ENCODE data around the gene THRB.

The THRB gene

DNA sequence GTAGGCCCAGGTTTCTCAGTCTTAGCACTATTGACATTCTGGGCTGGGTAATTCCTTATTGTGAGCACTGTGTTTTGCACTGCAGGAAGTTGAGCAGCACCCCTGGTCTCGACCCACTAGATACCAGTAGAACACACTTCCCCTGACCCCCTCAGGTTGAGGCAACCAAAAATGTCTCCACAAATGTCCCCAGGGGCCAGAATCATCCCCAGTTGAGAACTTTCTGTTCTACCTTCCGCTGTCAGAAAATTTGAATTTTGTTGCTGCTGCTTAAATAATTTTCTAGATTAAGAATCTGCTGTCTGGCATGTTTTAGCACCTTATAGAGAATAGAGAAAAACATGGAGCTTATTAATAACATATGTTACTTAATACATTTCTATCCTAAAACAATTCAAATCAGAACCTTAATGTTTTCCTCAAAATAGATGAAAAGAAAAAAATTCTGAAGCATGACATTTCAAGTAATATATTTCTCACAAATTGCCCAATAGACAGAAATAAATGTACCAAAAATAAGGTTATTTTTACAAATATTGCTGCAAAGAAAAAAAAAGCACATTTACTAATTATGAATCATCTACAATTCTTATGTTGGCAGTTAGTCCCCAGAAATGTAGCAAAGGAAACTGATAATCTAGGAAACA is 13.2 kb upstream of the THRB start:
- H3K27ac ChIP-seq = no peak overlapping the region

DNA sequence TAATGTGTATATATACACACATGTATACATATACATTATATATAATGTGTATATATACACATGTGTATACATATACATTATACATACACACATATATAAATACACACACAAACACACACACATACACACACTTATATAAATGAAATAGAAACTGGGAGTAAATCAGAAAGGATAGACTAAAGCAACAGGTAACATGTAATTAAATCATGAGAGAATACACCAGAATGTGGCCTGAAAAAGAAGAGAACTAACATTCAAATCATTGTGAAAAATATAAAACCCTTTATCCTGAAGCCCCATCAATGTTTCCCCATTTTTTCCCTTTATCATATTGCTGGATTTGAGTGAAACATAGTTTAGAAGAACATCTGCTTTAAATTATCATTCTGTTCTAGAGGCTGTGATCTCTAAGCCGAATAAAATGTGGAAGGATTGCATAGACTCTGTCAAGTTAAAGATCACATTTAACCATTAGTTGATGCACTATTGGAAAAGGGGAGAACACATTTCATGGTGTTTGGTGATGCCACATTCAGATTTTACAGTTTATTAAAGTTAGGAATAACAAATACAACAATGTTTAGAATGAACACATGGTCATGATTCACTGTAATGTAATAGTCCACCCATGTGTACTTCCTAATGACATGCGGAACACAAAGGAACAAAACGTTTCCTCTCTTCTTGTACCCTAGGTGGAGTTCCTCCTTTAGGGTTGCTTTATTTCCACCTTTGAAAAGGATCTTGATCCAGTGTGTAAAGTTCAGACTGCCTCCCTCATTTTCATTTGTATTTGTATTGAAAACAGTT is 12.5 kb upstream of the THRB start:
- Histone ChIP-seq H3K9ac (ENCODE audit: insufficient read length) (no peak overlapping the region), H3K36me3 (ENCODE audit: insufficient read depth, low read length) (no peaks in the 10 kb centered on the region), H3K27ac (no peak overlapping the region), H3K9me3 (ENCODE audit: low read depth, low read length) (no peaks in the 10 kb centered on the region), H3K4me3 (no peak overlapping the region)
- DNase-seq (ENCODE audit: low read depth, low spot score) = no peak
- no peak for TF ChIP-seq POLR2AphosphoS5 (IDR thresholded peaks at IDR 0.05; ENCODE audit: borderline replicate concordance, low read depth, low read length)
- TF ChIP-seq EZH2 (IDR thresholded peaks at IDR 0.05) = no peak
- TF ChIP-seq FOXP2 (optimal IDR thresholded peaks at IDR 0.05; ENCODE audit: control extremely low read depth, extremely low read length, insufficient read depth) = no peak

More for the DNA sequence above, 13.2 kb upstream of the THRB start:
- H3K36me3 ChIP-seq (ENCODE audit: insufficient read depth, low read length) = no peaks in the 10 kb centered on the region
- no peak for DNase-seq (ENCODE audit: low read depth, low spot score)
- TF ChIP-seq POLR2AphosphoS5 (IDR thresholded peaks at IDR 0.05; ENCODE audit: borderline replicate concordance, low read depth, low read length) = no peak
- no peak for TF ChIP-seq FOXP2 (optimal IDR thresholded peaks at IDR 0.05; ENCODE audit: control extremely low read depth, extremely low read length, insufficient read depth)
- no peak for TF ChIP-seq EZH2 (IDR thresholded peaks at IDR 0.05)
- no peak overlapping the region for H3K9ac ChIP-seq (ENCODE audit: insufficient read length)
- H3K9me3 ChIP-seq (ENCODE audit: low read depth, low read length) = no peaks in the 10 kb centered on the region
- H3K4me3 ChIP-seq = no peak overlapping the region

DNA sequence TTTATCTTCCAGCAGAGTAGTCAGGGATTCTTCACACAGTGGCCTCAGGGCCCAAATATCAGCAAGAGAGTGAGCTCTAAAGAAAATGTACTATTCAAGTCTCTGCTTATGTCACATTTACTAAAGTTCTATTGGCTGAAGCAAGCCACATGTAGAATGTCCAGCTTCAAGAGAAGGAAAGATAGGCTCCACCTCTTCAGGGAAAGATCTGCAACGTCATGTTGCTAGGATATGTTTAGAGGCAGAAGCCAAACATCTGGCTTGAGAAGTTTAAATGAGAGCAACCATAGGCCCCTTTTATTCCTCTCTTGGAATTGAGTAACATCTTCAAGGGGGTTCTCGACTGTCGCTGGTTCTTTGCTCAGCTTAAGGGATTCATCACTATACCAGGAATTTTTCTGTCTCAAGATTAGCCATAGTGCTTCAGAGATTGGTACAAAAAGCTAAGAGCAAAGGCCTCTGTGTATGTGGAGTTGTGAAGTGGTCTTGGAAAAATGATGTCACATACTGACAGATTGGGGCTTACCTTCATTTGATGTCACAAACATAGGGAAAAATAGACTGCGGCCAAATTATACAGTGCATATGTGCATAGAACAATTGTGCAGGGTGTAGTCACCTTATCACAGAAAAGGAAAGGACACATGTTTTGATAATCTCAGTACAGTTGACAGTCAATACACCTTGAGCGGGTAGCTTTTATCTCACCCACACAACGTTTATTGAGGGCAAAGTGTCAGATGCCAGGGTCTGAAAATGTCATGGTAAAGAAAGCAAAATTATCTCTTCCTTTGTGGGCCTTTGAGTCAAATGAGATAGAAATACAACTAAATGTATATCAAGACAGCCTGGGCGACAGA is 11.3 kb upstream of the THRB start:
- TF ChIP-seq EZH2 (IDR thresholded peaks at IDR 0.05) (no peak), POLR2AphosphoS5 (IDR thresholded peaks at IDR 0.05; ENCODE audit: borderline replicate concordance, low read depth, low read length) (no peak), FOXP2 (optimal IDR thresholded peaks at IDR 0.05; ENCODE audit: control extremely low read depth, extremely low read length, insufficient read depth) (no peak)
- Histone ChIP-seq H3K9ac (ENCODE audit: insufficient read length) (no peak overlapping the region), H3K4me3 (no peak overlapping the region)

DNA sequence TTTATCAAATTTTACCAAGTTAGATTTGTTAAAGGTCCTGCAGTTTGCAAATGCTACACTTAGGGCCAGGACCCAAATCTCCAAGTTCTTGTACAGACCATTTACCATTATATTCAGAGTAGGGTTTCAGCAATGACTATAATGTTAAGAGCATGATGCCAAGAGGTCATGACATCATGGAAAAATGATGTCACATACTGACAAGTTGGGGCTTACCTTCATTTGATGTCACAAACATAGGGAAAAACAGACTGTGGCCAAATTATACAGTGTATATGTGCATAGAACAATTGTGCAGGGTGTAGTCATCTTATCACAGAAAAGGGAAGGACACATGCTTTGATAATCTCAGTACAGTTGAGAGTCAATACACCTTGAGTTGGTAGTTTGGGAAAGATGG is 10.1 kb upstream of the THRB start:
- no peaks in the 10 kb centered on the region for H3K9me3 ChIP-seq (ENCODE audit: low read depth, low read length)
- no peak for DNase-seq (ENCODE audit: low read depth, low spot score)
- no peak overlapping the region for H3K27ac ChIP-seq
- H3K4me3 ChIP-seq = no peak overlapping the region
- no peaks in the 10 kb centered on the region for H3K36me3 ChIP-seq (ENCODE audit: insufficient read depth, low read length)
- TF ChIP-seq POLR2AphosphoS5 (IDR thresholded peaks at IDR 0.05; ENCODE audit: borderline replicate concordance, low read depth, low read length) (no peak), FOXP2 (optimal IDR thresholded peaks at IDR 0.05; ENCODE audit: control extremely low read depth, extremely low read length, insufficient read depth) (no peak), EZH2 (IDR thresholded peaks at IDR 0.05) (no peak)
- no peak overlapping the region for H3K9ac ChIP-seq (ENCODE audit: insufficient read length)

More for the DNA sequence above, 11.3 kb upstream of the THRB start:
- Histone ChIP-seq H3K27ac (no peak overlapping the region), H3K36me3 (ENCODE audit: insufficient read depth, low read length) (no peaks in the 10 kb centered on the region), H3K9me3 (ENCODE audit: low read depth, low read length) (no peaks in the 10 kb centered on the region)
- no peak for DNase-seq (ENCODE audit: low read depth, low spot score)

DNA sequence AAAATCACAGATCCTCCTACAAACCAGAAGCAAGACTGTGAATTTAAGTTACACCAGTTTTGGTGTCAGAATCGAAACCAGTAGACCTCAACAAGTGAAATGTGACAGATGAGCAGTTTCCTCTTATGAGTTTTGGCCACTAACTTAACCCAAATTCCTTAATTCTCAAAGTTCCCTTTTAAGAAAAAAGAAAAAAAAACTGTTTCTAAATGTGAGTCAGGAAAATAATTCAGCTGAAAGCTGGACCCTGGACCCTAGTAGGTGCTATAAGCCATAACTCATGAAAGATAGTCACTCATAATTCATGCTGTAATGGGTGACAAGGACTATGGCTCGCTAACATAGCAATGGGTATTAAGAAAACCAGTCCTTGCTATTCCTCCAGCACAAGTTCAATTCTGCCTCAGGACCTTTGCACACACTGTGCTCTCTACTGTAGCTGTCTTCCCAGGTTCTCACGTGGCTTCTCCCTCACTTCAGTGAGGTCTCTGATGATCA is 9.0 kb upstream of the THRB start:
- H3K9me3 ChIP-seq (ENCODE audit: low read depth, low read length) = no peaks in the 10 kb centered on the region
- H3K27ac ChIP-seq = no peak overlapping the region
- H3K9ac ChIP-seq (ENCODE audit: insufficient read length) = no peak overlapping the region
- no peaks in the 10 kb centered on the region for H3K36me3 ChIP-seq (ENCODE audit: insufficient read depth, low read length)
- DNase-seq (ENCODE audit: low read depth, low spot score) = no peak
- TF ChIP-seq EZH2 (IDR thresholded peaks at IDR 0.05) = no peak
- no peak for TF ChIP-seq POLR2AphosphoS5 (IDR thresholded peaks at IDR 0.05; ENCODE audit: borderline replicate concordance, low read depth, low read length)
- no peak for TF ChIP-seq FOXP2 (optimal IDR thresholded peaks at IDR 0.05; ENCODE audit: control extremely low read depth, extremely low read length, insufficient read depth)
- no peak overlapping the region for H3K4me3 ChIP-seq

DNA sequence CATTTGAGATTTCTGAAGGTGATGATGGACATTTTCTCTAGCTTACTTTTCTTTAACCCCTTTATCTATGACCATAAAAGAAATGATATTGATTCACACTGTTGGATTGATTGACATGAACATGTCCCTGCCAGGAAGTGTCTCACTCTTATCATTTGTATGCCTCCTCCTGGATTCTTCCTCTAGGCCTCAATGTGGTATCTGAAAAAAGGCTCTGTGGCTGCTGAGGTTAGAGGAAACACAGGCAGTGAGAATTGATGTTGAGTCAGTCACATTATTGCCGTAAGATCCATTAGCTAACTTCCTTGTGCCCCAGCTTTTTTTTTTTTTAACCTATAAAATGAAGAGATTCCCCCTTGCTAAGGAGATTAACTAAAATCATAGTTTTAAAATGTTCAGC is 8.0 kb upstream of the THRB start:
- no peak for DNase-seq (ENCODE audit: low read depth, low spot score)
- TF ChIP-seq FOXP2 (optimal IDR thresholded peaks at IDR 0.05; ENCODE audit: control extremely low read depth, extremely low read length, insufficient read depth) (no peak), EZH2 (IDR thresholded peaks at IDR 0.05) (no peak), POLR2AphosphoS5 (IDR thresholded peaks at IDR 0.05; ENCODE audit: borderline replicate concordance, low read depth, low read length) (no peak)
- no peaks in the 10 kb centered on the region for H3K36me3 ChIP-seq (ENCODE audit: insufficient read depth, low read length)

DNA sequence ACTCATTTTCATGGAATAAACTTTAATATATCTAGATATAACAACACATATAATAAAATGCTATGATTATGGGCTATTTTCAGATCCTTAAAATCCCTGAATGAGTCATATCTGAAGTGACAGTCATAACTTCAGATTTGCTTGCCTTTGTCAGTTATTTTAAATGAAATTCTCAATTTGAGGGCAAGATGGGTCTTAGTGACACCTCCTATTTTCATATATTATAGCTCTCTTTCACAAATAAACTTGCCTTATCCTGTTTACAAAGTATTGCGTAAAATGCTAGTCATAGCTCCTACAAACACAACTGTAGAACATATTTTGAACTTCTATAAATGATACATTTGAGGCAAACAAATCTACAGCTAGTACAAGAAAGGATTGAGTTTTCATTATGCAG is 6.2 kb upstream of the THRB start:
- TF ChIP-seq EZH2 (IDR thresholded peaks at IDR 0.05) (no peak), FOXP2 (optimal IDR thresholded peaks at IDR 0.05; ENCODE audit: control extremely low read depth, extremely low read length, insufficient read depth) (no peak), POLR2AphosphoS5 (IDR thresholded peaks at IDR 0.05; ENCODE audit: borderline replicate concordance, low read depth, low read length) (no peak)
- Histone ChIP-seq H3K4me3 (no peak overlapping the region), H3K9me3 (ENCODE audit: low read depth, low read length) (no peaks in the 10 kb centered on the region), H3K36me3 (ENCODE audit: insufficient read depth, low read length) (no peaks in the 10 kb centered on the region), H3K9ac (ENCODE audit: insufficient read length) (no peak overlapping the region), H3K27ac (no peak overlapping the region)
- DNase-seq (ENCODE audit: low read depth, low spot score) = no peak

More for the DNA sequence above, 8.0 kb upstream of the THRB start:
- no peak overlapping the region for H3K27ac ChIP-seq
- no peaks in the 10 kb centered on the region for H3K9me3 ChIP-seq (ENCODE audit: low read depth, low read length)
- no peak overlapping the region for H3K4me3 ChIP-seq
- no peak overlapping the region for H3K9ac ChIP-seq (ENCODE audit: insufficient read length)

DNA sequence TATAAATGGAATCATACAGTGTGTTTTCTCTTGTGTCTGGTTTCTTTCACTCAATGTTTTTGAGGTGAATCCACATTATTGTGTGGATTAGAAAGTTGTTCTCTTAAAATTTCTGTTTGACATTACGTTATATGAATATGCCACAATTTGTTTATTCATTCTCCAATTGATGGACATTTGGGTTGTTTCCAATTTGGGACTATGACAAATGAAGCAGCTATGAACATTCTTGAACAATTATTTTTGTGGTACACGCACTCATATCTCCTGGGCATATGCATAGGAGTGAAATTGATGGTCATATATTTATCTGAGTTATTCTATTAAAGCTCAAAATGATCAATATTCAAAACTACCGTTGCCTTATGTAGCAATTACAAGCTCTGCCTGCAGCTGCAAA is 5.3 kb upstream of the THRB start:
- no peak for TF ChIP-seq EZH2 (IDR thresholded peaks at IDR 0.05)
- no peak for TF ChIP-seq FOXP2 (optimal IDR thresholded peaks at IDR 0.05; ENCODE audit: control extremely low read depth, extremely low read length, insufficient read depth)
- no peak for TF ChIP-seq POLR2AphosphoS5 (IDR thresholded peaks at IDR 0.05; ENCODE audit: borderline replicate concordance, low read depth, low read length)
- DNase-seq (ENCODE audit: low read depth, low spot score) = no peak

More for the DNA sequence above, 5.3 kb upstream of the THRB start:
- Histone ChIP-seq H3K36me3 (ENCODE audit: insufficient read depth, low read length) (no peaks in the 10 kb centered on the region), H3K9me3 (ENCODE audit: low read depth, low read length) (no peaks in the 10 kb centered on the region), H3K9ac (ENCODE audit: insufficient read length) (no peak overlapping the region), H3K27ac (no peak overlapping the region), H3K4me3 (no peak overlapping the region)
